Nephron progenitor cell (in vitro differentiated cells): ENCODE data around the gene KRT16.

Experiments
- DNase-seq: peaks from one replicate; pipeline ENCODE4 v3.0.0; 2021
- H3K27ac Mint-ChIP-seq: 2 replicates; pipeline ENCODE4 v1.8.0; 2021; ENCODE audit warnings: mild to moderate bottlenecking, moderate library complexity, mixed read lengths
- H3K27me3 Mint-ChIP-seq: 2 replicates; pipeline ENCODE4 v1.8.0; 2021; ENCODE audit warnings: mild to moderate bottlenecking, low read depth, mixed read lengths; ENCODE audit not compliant: poor library complexity
- H3K36me3 Mint-ChIP-seq: 2 replicates; pipeline ENCODE4 v1.8.0; 2021; ENCODE audit warnings: low read depth, mixed read lengths
- H3K4me1 Mint-ChIP-seq: 2 replicates; pipeline ENCODE4 v1.8.0; 2021; ENCODE audit warnings: mixed read lengths
- H3K4me3 Mint-ChIP-seq: 2 replicates; pipeline ENCODE4 v1.8.0; 2021; ENCODE audit warnings: mild to moderate bottlenecking, moderate library complexity, mixed read lengths
- H3K9me3 Mint-ChIP-seq: 2 replicates; pipeline ENCODE4 v1.8.0; 2021; ENCODE audit warnings: mild to moderate bottlenecking, moderate library complexity, mixed read lengths
- CTCF ChIP-seq: fragments of 200-600 bp; sonication (generic); IDR thresholded peaks from 2 replicates; pipeline ENCODE4 v1.5.0; 2021; ENCODE audit warnings: antibody characterized with exemption

The KRT16 gene

DNA sequence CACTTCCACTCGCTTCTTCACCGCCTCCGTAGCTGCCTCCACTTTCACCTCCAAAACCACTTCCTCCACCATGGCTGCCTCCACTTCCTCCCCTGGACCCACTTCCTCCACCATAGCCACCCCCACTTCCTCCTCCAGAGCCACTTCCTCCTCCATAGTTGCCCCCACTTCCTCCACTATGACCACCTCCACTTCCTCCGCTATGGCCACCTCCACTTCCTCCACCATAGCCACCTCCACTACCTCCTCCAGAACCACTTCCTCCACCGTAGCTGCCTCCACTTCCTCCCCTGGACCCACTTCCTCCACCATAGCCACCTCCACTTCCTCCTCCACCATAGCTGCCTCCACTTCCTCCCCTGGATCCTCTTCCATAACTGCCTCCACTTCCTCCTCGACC, 45.2 kb downstream of the KRT16 start:
- Mint-ChIP-seq H3K9me3 (peaks cover 4% of the 10 kb centered on the region), H3K4me1 (peaks cover 24% of the 10 kb centered on the region), H3K4me3 (no peak overlapping the region), H3K27ac (peak overlapping the region; percentile 27), H3K27me3 (peaks cover 21% of the 10 kb centered on the region), H3K36me3 (no peaks in the 10 kb centered on the region)
- DNase-seq, result no peak
- TF ChIP-seq CTCF, result no peak

DNA sequence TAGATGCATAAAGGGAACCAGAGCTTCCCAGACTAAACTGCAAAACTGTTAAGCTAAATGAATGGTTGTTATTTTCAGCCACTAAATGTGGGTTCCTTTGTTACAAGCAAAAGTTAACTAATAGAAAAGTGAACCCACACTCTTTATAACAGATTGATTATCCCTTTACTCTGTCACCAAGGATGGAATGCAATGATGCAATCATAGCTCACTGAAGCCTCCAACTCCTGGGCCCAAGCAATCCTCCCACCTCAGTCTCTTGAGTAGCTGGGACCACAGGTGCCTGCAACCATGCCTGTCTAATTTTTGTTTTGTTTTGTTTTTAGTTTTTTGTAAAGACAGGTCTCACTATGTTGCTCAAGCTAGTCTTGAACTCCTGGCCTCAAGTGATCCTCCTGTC, 47.2 kb downstream of the KRT16 start:
- peaks cover 13% of the 10 kb centered on the region for H3K4me1 Mint-ChIP-seq
- peaks cover 14% of the 10 kb centered on the region for H3K27me3 Mint-ChIP-seq
- DNase-seq, result no peak
- H3K9me3 Mint-ChIP-seq, result peaks cover 4% of the 10 kb centered on the region
- no peak overlapping the region for H3K4me3 Mint-ChIP-seq
- H3K27ac Mint-ChIP-seq, result no peak overlapping the region
- TF ChIP-seq CTCF, result no peak
- H3K36me3 Mint-ChIP-seq, result no peaks in the 10 kb centered on the region

DNA sequence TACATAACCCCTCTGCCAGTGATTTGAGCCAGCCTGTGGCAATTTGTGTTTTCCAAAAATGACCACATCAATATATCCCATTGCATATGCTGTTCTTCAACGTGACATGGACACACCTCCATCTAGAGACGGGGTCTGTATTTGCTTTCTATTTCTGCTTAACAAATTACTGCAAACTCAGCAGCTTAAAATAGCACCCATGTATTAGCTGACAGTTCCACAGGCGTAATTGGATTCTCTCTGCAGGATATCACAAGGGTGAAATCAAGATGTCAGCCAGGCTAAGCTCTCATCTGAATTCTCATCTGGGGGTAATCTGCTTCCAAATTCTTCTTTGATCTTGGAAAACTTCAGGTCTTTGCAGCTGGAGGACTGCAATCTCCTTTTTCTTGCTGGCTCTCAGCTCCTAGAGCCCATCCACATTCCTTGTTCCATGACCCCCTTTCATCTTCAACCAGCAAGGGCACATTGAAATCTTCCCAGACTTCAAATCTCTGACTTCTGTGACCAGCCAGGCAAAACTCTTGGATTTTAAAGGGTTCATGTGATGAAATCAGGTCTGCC, 48.9 kb downstream of the KRT16 start:
- TF ChIP-seq CTCF, result no peak
- Mint-ChIP-seq H3K4me1 (peaks cover 13% of the 10 kb centered on the region), H3K4me3 (peak overlapping the region; percentile 33), H3K27ac (peak overlapping the region; percentile 74), H3K27me3 (peaks cover 1% of the 10 kb centered on the region), H3K9me3 (no peaks in the 10 kb centered on the region), H3K36me3 (no peaks in the 10 kb centered on the region)
- no peak for DNase-seq

GRCh38 chr17:41561554-41561953, 51.0 kb downstream of the KRT16 start:
- Mint-ChIP-seq H3K27me3 (no peaks in the 10 kb centered on the region), H3K9me3 (no peaks in the 10 kb centered on the region), H3K4me3 (no peak overlapping the region), H3K4me1 (peaks cover 14% of the 10 kb centered on the region), H3K27ac (no peak overlapping the region), H3K36me3 (no peaks in the 10 kb centered on the region)
- TF ChIP-seq CTCF, result no peak
- DNase-seq, result no peak
